Natural killer cell (primary cell): ENCODE measurements around the gene ADD1. TPM values are rescaled to one million over a fixed set of nuclear protein-coding genes. Genes with fewer than 3 reads are reported as not detected.
"Not testable (repeated sequence)": the region's sequence is repeated elsewhere in the genome, so short reads cannot be mapped to it uniquely, and the experiment has no call there.

Experiments used
- ATAC-seq, 3 donors: fragments of 150-1000 bp in 2 of 3; fragments of 200-7000 bp in 1 of 3; cut with Tn5 transposase; 1 replicate in 1 of 3; 2 replicates in 2 of 3; pipeline ENCODE4 v1.10.0; 2021; ENCODE audit warnings: mild to moderate bottlenecking in 2 of 3, moderate library complexity in 2 of 3
- DNase-seq, 2 donors: peaks; one replicate each; pipeline versions ENCODE4 v3.0.0 to v3.0.0-alpha.2; 2013 to 2021; ENCODE audit warnings: mixed read lengths in 1 of 2
- H3K27ac ChIP-seq: one replicate; pipeline ENCODE4 v1.5.1; 2013; ENCODE audit warnings: mild to moderate bottlenecking, low read length
- H3K27me3 ChIP-seq: one replicate; pipeline ENCODE4 v1.6.1; 2013; ENCODE audit warnings: low read length; ENCODE audit not compliant: control insufficient read depth, insufficient read depth
- H3K36me3 ChIP-seq: one replicate; pipeline ENCODE4 v1.6.1; 2013; ENCODE audit warnings: low read length; ENCODE audit not compliant: control insufficient read depth, insufficient read depth
- H3K4me1 ChIP-seq: one replicate; pipeline ENCODE4 v1.6.1; 2013; ENCODE audit warnings: low read length; ENCODE audit not compliant: control insufficient read depth, insufficient read depth
- H3K4me3 ChIP-seq: one replicate; pipeline ENCODE4 v1.5.1; 2013; ENCODE audit warnings: low read length
- H3K9me3 ChIP-seq: one replicate; pipeline ENCODE4 v1.6.1; 2013; ENCODE audit warnings: low read length; ENCODE audit not compliant: control insufficient read depth, insufficient read depth
- H3K27ac Mint-ChIP-seq, 2 donors: one replicate each; pipeline ENCODE4 v1.8.0; 2022; ENCODE audit warnings: mild to moderate bottlenecking in 2 of 2, mixed read lengths in 2 of 2, moderate library complexity in 1 of 2
- H3K27me3 Mint-ChIP-seq, 2 donors: one replicate each; pipeline ENCODE4 v1.8.0; 2022; ENCODE audit warnings: low read depth in 2 of 2, mixed read lengths in 2 of 2
- H3K36me3 Mint-ChIP-seq: one replicate; pipeline ENCODE4 v1.8.0; 2022; ENCODE audit warnings: mixed read lengths
- H3K4me1 Mint-ChIP-seq, 2 donors: one replicate each; pipeline ENCODE4 v1.8.0; 2022; ENCODE audit warnings: mixed read lengths in 2 of 2
- H3K4me3 Mint-ChIP-seq: one replicate; pipeline ENCODE4 v1.8.0; 2022; ENCODE audit warnings: mild to moderate bottlenecking, moderate library complexity, mixed read lengths
- H3K9me3 Mint-ChIP-seq, 2 donors: one replicate each; pipeline ENCODE4 v1.8.0; 2022; ENCODE audit warnings: mixed read lengths in 2 of 2
- CTCF ChIP-seq: fragments of 200-600 bp; IDR thresholded peaks from one replicate; pipeline ENCODE4 v1.8.0; 2022; ENCODE audit warnings: antibody characterized with exemption
- WGBS: methylation state at CpG from one replicate; pipeline ENCODE4 v1.1.7; 2013; ENCODE audit warnings: missing lambda C conversion rate; ENCODE audit not compliant: insufficient coverage; 5-methylcytosine and 5-hydroxymethylcytosine counted together
- intact Hi-C: fragments of 100-400 bp; cut with micrococcal nuclease; formaldehyde crosslinking; loops from one replicate; pipeline ENCODE4 v1.14.2; 2022
- total RNA-seq, 4 donors: library from RNA; stranded (reverse); fragments of 120-200 nt in 1 of 4; gene quantifications; one replicate each; pipeline versions ENCODE4 v1.2.3 to v1.2.4, GENCODE V29; 2013 to 2022

Gene ADD1
- total RNA-seq, 3 donors from 2014 or later (not counting 1 experiment from before 2014, with no cell fraction given) = 383 to 465 (median 452) TPM

GRCh38 chr4:2914256-2915126 is 70.8 kb downstream of the ADD1 start:
- Mint-ChIP-seq H3K4me3 (no peak overlapping the region), H3K27ac (peak overlapping the region; percentile 37 to 76), H3K36me3 (peaks cover 15% of the 10 kb centered on the region), H3K4me1 (peaks cover 26 to 40% of the 10 kb centered on the region in 2 donors), H3K9me3 (no peaks in the 10 kb centered on the region), H3K27me3 (no peaks in the 10 kb centered on the region)
- peak; percentile 44 to 77 (median 70) for ATAC-seq
- Histone ChIP-seq H3K36me3 (peaks cover 56% of the 10 kb centered on the region), H3K9me3 (no peaks in the 10 kb centered on the region), H3K4me1 (peaks cover 15% of the 10 kb centered on the region), H3K27ac (peak overlapping the region; percentile 26), H3K4me3 (no peak overlapping the region), H3K27me3 (no peaks in the 10 kb centered on the region)
- peak in 1 of 2 donors; percentile 26 for DNase-seq
- intact Hi-C loops = no loop called here
- WGBS = 57% methylated on average over 13 of the region's 16 CpGs
- TF ChIP-seq CTCF = no peak

- Mint-ChIP-seq H3K36me3 (peaks cover 27% of the 10 kb centered on the region), H3K27me3 (no peaks in the 10 kb centered on the region), H3K4me1 (peaks cover 39 to 48% of the 10 kb centered on the region in 2 donors), H3K9me3 (peaks cover 0 to 4% of the 10 kb centered on the region in 2 donors), H3K4me3 (no peak overlapping the region), H3K27ac (no peak overlapping the region)
- H3K4me3 ChIP-seq = no peak overlapping the region
- ATAC-seq = no peak
- H3K4me1 ChIP-seq = peaks cover 15% of the 10 kb centered on the region
- intact Hi-C loops = no loop called here
- no peak for DNase-seq
- no peak for TF ChIP-seq CTCF
- H3K36me3 ChIP-seq = peaks cover 46% of the 10 kb centered on the region
- 90% methylated on average over 9 of the region's 9 CpGs for WGBS
- no peak overlapping the region for H3K27ac ChIP-seq
- no peaks in the 10 kb centered on the region for H3K9me3 ChIP-seq
- H3K27me3 ChIP-seq = no peaks in the 10 kb centered on the region
Measured at GRCh38 chr4:2915789-2916188, 72.1 kb downstream of the ADD1 start.

- 100% methylated on average over 2 of the region's 2 CpGs for WGBS
- H3K27ac Mint-ChIP-seq = peak overlapping the region; percentile 79 to 87
- Histone ChIP-seq H3K36me3 (peaks cover 38% of the 10 kb centered on the region), H3K4me1 (peaks cover 15% of the 10 kb centered on the region)
- DNase-seq, H3K27me3 ChIP-seq, H3K27ac ChIP-seq, H3K4me3 ChIP-seq, intact Hi-C loops, ATAC-seq, H3K9me3 ChIP-seq, H3K4me3 Mint-ChIP-seq, H3K9me3 Mint-ChIP-seq, H3K27me3 Mint-ChIP-seq: not testable (repeated sequence)
- peaks cover 48 to 52% of the 10 kb centered on the region in 2 donors for H3K4me1 Mint-ChIP-seq
- peaks cover 27% of the 10 kb centered on the region for H3K36me3 Mint-ChIP-seq
Measured at GRCh38 chr4:2916696-2917095, 73.1 kb downstream of the ADD1 start.

DNA sequence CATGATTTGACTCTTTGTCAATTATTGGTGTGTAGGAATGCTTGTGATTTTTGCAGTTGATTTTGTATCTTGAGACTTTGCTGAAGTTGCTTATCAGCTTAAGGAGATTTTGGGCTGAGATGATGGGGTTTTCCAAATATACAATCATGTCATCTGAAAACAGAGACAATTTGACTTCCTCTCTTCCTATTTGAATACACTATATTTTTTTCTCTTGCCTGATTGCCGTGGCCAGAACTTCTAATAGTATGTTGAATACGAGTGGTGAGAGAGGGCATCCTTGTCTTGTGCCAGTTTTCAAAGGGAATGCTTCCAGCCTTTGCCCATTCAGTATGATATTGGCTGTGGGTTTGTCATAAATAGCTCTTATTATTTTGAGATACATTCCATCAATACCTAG is 74.7 kb downstream of the ADD1 start:
- intact Hi-C loops, H3K27ac ChIP-seq, H3K27me3 ChIP-seq, DNase-seq, H3K9me3 ChIP-seq, ATAC-seq, H3K4me3 ChIP-seq, H3K27me3 Mint-ChIP-seq, H3K4me3 Mint-ChIP-seq, H3K9me3 Mint-ChIP-seq: not testable (repeated sequence)
- peaks cover 27% of the 10 kb centered on the region for H3K36me3 Mint-ChIP-seq
- peaks cover 28% of the 10 kb centered on the region for H3K4me1 ChIP-seq
- no CpG with 5 or more reads among the region's 2 CpGs for WGBS
- H3K4me1 Mint-ChIP-seq = peaks cover 63 to 64% of the 10 kb centered on the region in 2 donors
- peak overlapping the region; percentile 79 to 87 for H3K27ac Mint-ChIP-seq
- H3K36me3 ChIP-seq = peaks cover 24% of the 10 kb centered on the region

DNA sequence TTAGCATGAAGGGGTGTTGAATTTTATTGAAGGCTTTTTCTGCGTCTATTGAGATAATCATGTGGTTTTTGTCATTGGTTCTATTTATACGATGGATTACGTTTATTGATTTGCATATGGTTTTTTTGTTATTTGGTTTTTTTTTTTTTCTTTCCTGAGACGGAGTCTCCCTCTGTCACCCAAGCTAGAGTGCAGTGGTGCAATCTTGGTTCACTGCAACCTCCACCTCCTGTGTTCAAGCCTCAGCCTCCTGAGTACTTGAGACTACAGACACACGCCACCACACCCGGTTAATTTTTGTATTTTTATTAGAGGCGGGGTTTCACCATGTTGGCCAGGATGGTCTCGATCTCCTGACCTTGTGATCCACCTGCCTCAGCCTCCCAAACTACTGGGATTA is 75.1 kb downstream of the ADD1 start:
- H3K27me3 Mint-ChIP-seq, H3K9me3 Mint-ChIP-seq, H3K9me3 ChIP-seq, intact Hi-C loops, ATAC-seq, H3K4me3 Mint-ChIP-seq, H3K27ac ChIP-seq, H3K27me3 ChIP-seq, H3K4me3 ChIP-seq, DNase-seq: not testable (repeated sequence)
- H3K36me3 ChIP-seq = peaks cover 24% of the 10 kb centered on the region
- WGBS = 87% methylated on average over 7 of the region's 8 CpGs
- Mint-ChIP-seq H3K36me3 (peaks cover 27% of the 10 kb centered on the region), H3K4me1 (peaks cover 67 to 68% of the 10 kb centered on the region in 2 donors), H3K27ac (peak overlapping the region; percentile 79 to 87)
- H3K4me1 ChIP-seq = peaks cover 33% of the 10 kb centered on the region

- intact Hi-C loops = not testable (repeated sequence)
- peaks cover 15% of the 10 kb centered on the region for H3K36me3 Mint-ChIP-seq
- DNase-seq = peak; percentile 61 to 69
Measured at GRCh38 chr4:2922453-2923101, 78.9 kb downstream of the ADD1 start.

More at GRCh38 chr4:2922453-2923101, 78.9 kb downstream of the ADD1 start:
- not testable (repeated sequence) for H3K27me3 Mint-ChIP-seq, H3K9me3 Mint-ChIP-seq, H3K4me3 ChIP-seq, H3K27me3 ChIP-seq, H3K9me3 ChIP-seq
- peak in 2 of 3 donors; percentile 61 to 75 for ATAC-seq
- peaks cover 44% of the 10 kb centered on the region for H3K36me3 ChIP-seq
- peaks cover 24% of the 10 kb centered on the region for H3K4me1 ChIP-seq
- 50% methylated on average over 7 of the region's 7 CpGs for WGBS
- H3K27ac Mint-ChIP-seq = peak overlapping the region; percentile 58 to 87
- peak overlapping the region; percentile 72 for H3K4me3 Mint-ChIP-seq
- peaks cover 53 to 54% of the 10 kb centered on the region in 2 donors for H3K4me1 Mint-ChIP-seq
- H3K27ac ChIP-seq = peak overlapping the region; percentile 67
